ENCODE results near the gene TMEM240.

Gene TMEM240

DNA sequence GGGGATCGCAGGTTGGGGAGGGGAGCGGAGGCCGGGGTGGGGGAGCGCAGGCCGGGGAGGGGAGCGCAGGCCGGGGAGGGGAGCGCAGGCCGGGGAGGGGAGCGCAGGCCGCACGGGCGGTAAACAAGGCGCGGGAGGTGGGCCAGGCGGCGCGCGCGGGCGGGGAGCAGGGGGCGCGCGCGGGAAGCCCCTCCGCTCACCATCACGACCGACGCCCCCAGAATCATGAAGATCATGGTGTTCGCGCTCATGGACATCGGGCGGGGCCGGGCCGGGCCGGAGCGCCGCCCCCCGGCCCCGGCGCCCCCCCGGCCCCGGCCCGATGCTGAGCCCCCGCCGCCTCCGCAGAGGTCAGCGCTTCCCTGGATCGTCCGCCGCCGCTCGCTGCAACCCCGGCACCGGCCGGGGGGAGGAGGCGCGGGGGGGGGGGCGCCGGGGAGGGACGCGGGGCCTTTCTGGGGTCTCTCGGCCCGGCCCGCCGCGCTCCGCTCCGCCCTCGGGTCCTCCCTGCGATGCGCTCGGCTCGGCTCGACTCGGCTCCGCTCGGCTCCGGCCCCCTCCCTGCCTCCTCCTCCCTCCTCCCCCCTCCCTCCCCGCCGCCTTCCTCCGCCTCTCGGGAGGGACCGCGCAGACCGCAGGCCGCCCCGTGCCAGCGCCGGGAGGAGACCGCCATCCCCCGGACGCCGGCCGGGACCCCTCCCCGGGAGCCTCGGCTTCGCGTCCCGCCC is at the start of gene TMEM240:
TSS of gene TMEM240 (minus strand) at position 535 of the 728 bp plus-strand sequence. CDS start at position 257, 278 bp downstream.
- peak; percentile 49 to 57 for DNase-seq (ENCODE audit: low read depth in 2 of 2)

- DNase-seq (ENCODE audit: low read depth in 2 of 2), result no peak
Measured at GRCh38 chr1:1583347-1584010, 43.1 kb upstream of the TMEM240 start.

- no peak for DNase-seq (ENCODE audit: low read depth in 2 of 2)
Measured at GRCh38 chr1:1582585-1583346, 42.3 kb upstream of the TMEM240 start.

GRCh38 chr1:1578371-1578940 is 38.0 kb upstream of the TMEM240 start:
- no peak for DNase-seq (ENCODE audit: low read depth in 2 of 2)

DNA sequence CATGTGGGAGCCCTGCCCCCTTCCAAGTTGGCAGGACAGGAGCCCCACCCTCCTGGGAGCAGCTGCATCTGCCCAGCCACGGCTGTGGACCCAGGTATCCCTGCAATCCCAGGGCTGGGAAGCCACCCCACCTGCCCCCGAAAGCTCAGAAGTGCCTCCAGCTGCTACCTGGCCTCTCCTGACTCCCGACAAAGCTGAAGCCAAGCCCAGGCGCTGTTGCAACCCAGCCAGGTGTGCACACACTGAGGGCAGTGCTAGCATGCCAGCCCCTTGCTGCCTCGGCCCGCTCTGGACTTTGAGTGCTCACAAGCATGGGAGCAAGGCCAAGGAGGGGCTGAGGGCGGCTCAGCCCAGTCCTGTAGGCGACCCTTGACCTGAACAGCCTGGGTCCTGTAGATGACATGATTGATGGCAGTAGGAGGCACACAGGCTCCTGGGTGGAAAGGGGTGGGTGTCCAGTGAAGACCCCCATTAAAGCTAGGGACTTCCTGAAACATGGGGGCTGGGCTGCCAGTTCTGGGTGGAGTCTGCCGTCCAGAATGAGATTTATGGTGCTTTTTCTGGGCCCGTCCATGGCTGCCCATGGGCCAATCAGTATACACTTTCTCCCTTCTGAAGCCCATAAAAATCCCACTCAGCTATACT is 37.1 kb upstream of the TMEM240 start:
- no peak for DNase-seq (ENCODE audit: low read depth in 2 of 2)

DNA sequence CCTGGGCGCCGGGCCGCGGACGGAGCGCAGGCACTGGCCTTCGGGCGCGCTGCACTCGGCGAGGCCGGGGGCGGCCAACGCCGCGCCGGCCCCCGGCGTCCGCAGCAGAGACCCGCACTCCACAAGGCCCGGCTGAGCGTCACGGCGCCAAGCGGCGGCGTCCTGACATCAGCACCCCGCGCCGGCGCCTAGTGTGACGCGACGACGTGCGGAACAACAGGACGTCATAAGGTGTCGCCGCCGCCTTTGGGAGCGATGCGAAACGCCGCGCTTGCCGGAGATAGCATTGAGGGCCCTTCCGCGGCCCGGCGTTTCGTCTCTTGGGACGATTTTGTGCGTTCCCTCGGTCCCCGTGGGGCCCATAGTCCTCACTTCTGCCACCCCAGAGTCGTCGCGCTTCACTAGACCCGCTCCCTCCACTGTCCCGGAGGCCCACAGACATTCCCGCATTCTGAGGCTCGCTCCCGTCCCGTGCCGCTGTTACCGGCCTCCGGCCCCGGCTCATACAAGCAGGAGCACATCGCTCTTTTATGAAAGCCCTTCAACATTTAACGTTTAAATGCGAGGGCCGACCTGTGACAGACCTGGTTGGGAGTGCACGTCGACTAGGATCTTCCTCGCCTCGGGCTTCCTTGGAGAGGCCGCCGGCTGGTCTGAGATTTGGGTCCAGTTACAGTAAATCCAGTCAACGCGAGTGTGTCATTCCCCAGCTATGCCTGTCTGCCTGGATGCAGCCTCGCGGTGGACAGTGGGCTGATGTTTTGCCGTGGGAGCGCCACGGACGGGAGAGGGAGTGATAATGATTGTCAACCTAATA is 34.5 kb upstream of the TMEM240 start, which contains the start of gene SSU72:
TSS of gene SSU72 (minus strand) at position 143 of the 817 bp plus-strand sequence. CDS start 306 bp downstream, outside the sequence.
- DNase-seq (ENCODE audit: low read depth in 2 of 2), result peak; percentile 90 to 93

- peak; percentile 55 to 56 for DNase-seq (ENCODE audit: low read depth in 2 of 2)
Measured at GRCh38 chr1:1573843-1574720, 33.7 kb upstream of the TMEM240 start.

GRCh38 chr1:1569341-1569740 is 28.9 kb upstream of the TMEM240 start:
- no peak for DNase-seq (ENCODE audit: low read depth in 2 of 2)

DNA sequence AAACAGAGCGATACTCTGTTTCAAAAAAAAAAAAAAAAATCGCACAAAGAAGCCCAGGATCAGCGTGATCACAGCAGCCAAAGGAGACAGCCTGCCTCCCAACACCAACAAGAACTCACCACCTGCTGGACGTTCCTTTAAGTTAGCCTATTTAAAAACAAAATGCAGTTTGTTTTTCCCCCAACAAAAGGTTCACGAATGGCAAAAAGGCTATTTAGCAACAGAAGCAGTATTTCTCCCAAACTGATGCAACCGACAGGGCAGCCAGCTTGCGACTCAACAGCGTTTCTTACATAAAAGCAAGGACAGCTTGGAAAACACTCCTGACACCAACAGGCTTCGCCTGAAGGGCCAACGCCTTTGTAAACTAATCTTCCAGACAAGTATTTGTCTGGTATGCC is 27.5 kb upstream of the TMEM240 start:
- no peak for DNase-seq (ENCODE audit: low read depth in 2 of 2)

DNA sequence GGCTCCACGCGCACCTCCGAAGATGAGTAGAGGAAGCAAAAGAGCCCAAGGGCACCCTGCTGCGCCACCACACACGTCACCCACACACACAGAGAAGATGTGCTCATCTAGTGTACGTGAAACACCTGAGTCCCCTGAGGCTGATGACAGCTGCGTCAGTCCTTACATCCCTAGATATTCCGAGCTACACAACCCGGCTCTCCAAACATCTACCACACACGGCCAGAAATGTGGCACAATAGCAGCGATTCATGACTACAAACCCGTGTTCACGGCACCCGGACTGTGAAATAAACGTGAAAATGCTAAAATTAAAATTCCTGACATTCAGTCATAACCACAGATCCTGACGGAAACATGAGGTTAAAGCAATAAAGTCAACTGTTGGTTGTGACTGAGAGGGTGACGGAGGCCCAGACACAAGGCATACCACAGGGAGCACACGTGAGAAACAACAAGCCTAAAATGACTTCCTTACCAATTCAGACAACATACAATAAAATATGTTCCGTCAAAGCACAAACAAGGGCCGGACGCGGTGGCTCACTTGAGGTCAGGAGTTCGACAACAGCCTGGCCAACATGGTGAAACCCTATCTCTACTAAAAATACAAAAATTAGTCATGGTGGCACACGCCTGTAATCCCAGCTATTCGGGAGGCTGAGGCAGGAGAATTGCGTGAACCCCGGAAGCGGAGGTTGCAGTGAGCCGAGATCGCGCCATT is 26.9 kb upstream of the TMEM240 start:
- DNase-seq (ENCODE audit: low read depth in 2 of 2), result no peak

DNA sequence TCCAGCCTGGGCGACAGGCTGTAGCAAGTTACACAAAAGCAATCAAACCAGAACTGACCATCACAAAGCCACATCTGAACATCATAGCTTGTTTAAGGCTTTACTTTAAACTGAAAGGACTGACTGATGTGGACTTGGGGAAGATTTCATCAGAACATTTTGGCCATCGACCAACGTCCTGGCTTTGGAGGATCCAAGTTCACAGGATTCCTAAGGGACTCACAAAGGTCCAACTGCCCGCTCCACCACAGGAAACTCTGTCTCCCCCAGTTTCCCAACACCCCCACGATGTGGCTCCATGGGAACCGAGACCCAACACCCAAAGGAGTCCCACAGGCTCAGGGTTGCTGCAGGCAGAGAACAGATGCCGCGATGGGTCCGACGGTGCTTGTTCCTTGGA is 24.9 kb upstream of the TMEM240 start:
- no peak for DNase-seq (ENCODE audit: low read depth in 2 of 2)

DNA sequence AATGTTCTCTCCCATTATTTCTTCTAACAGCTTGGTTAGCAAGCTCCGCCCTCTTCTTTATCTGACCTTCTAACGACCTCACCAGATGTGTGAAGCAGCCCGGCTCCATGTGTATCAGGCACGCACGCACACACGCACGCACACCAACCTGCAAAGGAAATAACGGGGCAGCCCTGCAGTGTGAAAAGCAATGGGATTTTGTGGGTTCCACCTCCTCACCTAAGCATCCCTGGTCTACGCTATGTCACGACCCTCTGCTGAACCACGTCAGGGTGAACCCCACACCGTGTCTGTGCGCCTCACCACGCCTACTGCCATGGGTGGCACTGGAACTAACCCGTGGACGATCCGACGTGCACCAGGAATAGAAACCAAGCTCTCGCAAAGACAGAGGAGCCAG is 23.8 kb upstream of the TMEM240 start:
- DNase-seq (ENCODE audit: low read depth in 2 of 2), result no peak

GRCh38 chr1:1563688-1564087 is 23.3 kb upstream of the TMEM240 start:
- DNase-seq (ENCODE audit: low read depth in 2 of 2), result no peak

- no peak for DNase-seq (ENCODE audit: low read depth in 2 of 2)
Measured at GRCh38 chr1:1562556-1563195, 22.3 kb upstream of the TMEM240 start.

DNA sequence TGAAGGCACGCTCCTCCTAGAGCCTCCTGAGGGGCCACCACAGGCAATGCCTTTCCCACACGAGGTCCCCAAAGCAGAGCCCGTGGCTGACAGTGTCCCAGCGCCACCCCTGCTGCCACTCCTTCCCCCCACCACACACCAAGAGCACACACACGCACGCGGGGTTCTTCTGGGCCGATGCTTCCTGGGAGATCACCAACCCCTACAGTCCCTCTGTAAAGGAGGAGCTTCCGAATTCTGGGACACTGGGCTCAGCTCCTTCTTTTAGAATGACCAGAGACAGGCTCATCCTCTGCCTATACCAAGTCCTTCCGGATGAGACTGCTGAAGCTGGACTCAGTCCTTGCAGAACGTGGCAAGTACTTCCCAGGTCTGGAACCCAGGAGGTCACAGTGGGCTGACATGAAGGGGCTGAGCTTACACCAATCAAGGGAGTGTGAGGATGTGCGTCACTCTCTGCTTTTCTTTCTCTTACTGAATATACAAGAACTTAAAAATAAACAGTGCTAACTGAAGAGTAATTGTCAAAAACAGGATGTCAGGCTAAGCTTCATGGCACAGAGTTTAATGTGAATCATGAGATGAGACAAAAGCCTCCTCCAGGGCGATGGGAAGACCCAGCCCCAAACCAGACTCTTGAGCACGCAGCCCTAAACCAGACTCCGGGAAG is 21.5 kb upstream of the TMEM240 start:
- DNase-seq (ENCODE audit: low read depth in 2 of 2), result no peak

DNA sequence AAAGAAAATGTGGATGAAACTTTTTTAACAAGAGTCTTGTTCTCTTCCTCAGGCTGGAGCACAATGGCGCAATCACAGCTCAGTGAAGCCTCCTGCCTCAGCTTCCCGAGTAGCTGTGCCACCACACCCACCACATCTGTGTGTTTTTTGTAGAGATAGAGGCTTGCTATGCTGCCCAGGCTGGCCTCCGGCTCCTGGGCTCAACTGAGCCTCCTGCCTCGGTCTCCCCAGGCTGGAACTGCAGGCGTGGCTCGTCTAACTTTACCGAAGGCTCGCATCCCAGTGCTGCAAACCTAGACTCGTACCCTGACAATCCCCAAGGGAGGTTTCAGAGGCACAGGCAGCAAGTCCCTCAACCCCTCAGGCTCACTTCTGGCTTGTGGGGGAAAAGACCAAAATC is 19.8 kb upstream of the TMEM240 start:
- no peak for DNase-seq (ENCODE audit: low read depth in 2 of 2)

GRCh38 chr1:1559066-1559465 is 18.6 kb upstream of the TMEM240 start:
- DNase-seq (ENCODE audit: low read depth in 2 of 2), result no peak

DNA sequence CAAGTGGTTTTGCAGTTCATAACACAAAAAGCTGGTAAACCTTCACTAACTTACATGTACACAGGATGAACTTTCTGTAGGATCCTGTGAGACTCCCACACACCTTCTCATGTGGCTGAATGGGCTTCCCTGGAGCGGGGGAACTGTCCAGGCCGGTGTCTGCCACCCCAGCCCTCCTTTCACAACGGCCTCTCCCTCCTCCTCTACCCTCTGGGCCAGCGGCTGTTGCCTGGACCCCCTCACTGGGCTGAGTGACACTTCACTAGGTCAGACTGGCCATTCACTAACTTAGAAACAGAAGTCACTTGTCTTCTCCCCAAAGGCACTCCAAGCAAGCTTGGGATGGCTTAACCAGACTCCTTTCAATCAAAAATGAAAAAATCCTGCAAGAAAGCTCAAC is 18.2 kb upstream of the TMEM240 start:
- DNase-seq (ENCODE audit: low read depth in 2 of 2), result no peak
